Activated CD8-positive, alpha-beta T cell treated with anti-CD3 and anti-CD28 coated beads for 36 hours (primary cell): Measurements from ENCODE around the gene CDC42EP1. TPM values are rescaled to one million over a fixed set of nuclear protein-coding genes. Genes with fewer than 3 reads are reported as not detected.
"Not testable (repeated sequence)": the region's sequence is repeated elsewhere in the genome, so short reads cannot be mapped to it uniquely, and the experiment has no call there.

Source experiments
- ATAC-seq: fragments of 200-7000 bp; cut with Tn5 transposase; one replicate; pipeline ENCODE4 v1.10.0; 2021; ENCODE audit warnings: mild to moderate bottlenecking, moderate library complexity
- CTCF ChIA-PET: fragments of 350-600 bp; sonication (Branson Sonifier 250); formaldehyde crosslinking; loops from one replicate; lab custom pipeline; 2021; ENCODE audit warnings: antibody characterized with exemption; lab: Charles Lee
- POLR2A ChIA-PET: fragments of 350-600 bp; sonication (Branson Sonifier 250); formaldehyde crosslinking; loops from one replicate; lab custom pipeline; 2021; ENCODE audit warnings: antibody characterized with exemption; lab: Charles Lee
- DNase-seq: peaks from one replicate; pipeline ENCODE4 v3.0.0-alpha.2; 2020
- H3K27ac Mint-ChIP-seq: one replicate; pipeline ENCODE4 v1.8.0; 2021; ENCODE audit warnings: mild to moderate bottlenecking, mixed read lengths
- H3K27me3 Mint-ChIP-seq: one replicate; pipeline ENCODE4 v1.8.0; 2021; ENCODE audit warnings: mixed read lengths
- H3K36me3 Mint-ChIP-seq: one replicate; pipeline ENCODE4 v1.8.0; 2021; ENCODE audit warnings: low read depth, mixed read lengths
- H3K4me1 Mint-ChIP-seq: one replicate; pipeline ENCODE4 v1.8.0; 2021; ENCODE audit warnings: low read depth, mixed read lengths
- H3K4me3 Mint-ChIP-seq: one replicate; pipeline ENCODE4 v1.8.0; 2021; ENCODE audit warnings: mild to moderate bottlenecking, moderate library complexity, mixed read lengths
- H3K9me3 Mint-ChIP-seq: one replicate; pipeline ENCODE4 v1.8.0; 2021; ENCODE audit warnings: mixed read lengths
- intact Hi-C: fragments of 100-400 bp; cut with micrococcal nuclease; formaldehyde crosslinking; loops from one replicate; pipeline ENCODE4 v1.10.0; 2022
- total RNA-seq, 2 experiments: library from RNA; stranded (reverse); gene quantifications; one replicate each; pipeline ENCODE4 v1.2.3, GENCODE V29; 2021
- TF ChIP-seq, protein P1 (sequence below): fragments of 200-600 bp; IDR thresholded peaks from one replicate; pipeline ENCODE4 v1.8.0; 2022; ENCODE audit warnings: antibody characterized with exemption, mild to moderate bottlenecking

Gene CDC42EP1
- total RNA-seq, 2 experiments from 2014 or later: 0.59 to 0.72 TPM

DNA sequence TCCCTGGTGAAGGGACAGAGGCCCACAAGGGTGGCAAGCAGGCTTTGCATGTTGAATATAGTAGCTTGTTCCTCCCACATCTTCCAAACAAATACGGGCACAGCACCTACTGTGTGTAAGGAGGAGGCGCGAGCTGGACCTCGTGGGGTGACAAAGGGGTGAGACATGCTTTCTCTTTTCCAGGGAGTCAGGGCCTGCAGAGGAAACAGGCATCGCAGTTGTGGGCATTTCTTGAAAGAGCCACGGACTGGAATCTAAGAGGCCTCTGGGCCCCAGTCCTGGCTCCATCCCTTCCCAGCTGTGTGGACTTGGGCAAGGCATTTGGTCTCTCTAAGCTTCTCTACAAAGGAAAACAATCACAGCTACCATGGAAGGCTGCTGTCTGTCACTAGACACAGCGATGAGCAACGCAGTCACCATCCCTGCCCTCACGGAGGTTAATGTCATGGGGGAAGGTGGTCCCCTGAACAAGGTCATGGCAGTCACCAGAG lies 13.0 kb upstream of the CDC42EP1 start:
- intact Hi-C loops: no loop called here
- ChIA-PET POLR2A (interaction anchor here (0.7 kb wide), 1 partner anchor 30 kb away, joined by 3 read pairs; no protein-coding TSS in a partner anchor), CTCF (interaction anchor here (1.9 to 15.0 kb wide), 3 partner anchors 17 to 60 kb away, joined by 5 to 501 read pairs (median 126); partner anchors contain the start of gene CDC42EP1)
- Mint-ChIP-seq H3K4me3 (no peak overlapping the region), H3K4me1 (peaks cover 7% of the 10 kb centered on the region), H3K9me3 (no peaks in the 10 kb centered on the region), H3K27ac (no peak overlapping the region), H3K27me3 (peaks cover 9% of the 10 kb centered on the region), H3K36me3 (no peaks in the 10 kb centered on the region)
- ATAC-seq: no peak
- DNase-seq: no peak
- TF ChIP-seq, protein P1, sequence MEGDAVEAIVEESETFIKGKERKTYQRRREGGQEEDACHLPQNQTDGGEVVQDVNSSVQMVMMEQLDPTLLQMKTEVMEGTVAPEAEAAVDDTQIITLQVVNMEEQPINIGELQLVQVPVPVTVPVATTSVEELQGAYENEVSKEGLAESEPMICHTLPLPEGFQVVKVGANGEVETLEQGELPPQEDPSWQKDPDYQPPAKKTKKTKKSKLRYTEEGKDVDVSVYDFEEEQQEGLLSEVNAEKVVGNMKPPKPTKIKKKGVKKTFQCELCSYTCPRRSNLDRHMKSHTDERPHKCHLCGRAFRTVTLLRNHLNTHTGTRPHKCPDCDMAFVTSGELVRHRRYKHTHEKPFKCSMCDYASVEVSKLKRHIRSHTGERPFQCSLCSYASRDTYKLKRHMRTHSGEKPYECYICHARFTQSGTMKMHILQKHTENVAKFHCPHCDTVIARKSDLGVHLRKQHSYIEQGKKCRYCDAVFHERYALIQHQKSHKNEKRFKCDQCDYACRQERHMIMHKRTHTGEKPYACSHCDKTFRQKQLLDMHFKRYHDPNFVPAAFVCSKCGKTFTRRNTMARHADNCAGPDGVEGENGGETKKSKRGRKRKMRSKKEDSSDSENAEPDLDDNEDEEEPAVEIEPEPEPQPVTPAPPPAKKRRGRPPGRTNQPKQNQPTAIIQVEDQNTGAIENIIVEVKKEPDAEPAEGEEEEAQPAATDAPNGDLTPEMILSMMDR: no peak

DNA sequence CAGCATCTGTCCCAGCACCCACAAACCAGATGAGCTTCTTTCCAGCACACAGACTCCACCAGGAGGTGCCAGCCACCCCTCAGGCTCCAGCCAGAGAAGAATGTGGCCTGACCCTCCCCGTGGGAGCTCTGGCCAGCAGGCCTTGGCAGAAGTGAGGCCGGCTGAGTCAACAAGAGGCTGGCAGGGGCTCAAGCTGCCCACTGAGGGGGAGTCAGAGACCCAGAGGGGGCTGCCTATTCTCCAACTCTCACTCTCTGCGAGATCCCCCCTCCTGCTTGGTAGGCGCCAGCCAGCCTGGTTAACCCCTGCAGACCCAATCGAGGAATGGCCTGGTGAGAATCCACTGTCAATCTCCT lies 10.6 kb upstream of the CDC42EP1 start:
- TF ChIP-seq, protein P1: no peak
- no peak for DNase-seq
- Mint-ChIP-seq H3K36me3 (no peaks in the 10 kb centered on the region), H3K4me1 (peaks cover 7% of the 10 kb centered on the region), H3K9me3 (no peaks in the 10 kb centered on the region), H3K27ac (no peak overlapping the region), H3K4me3 (no peak overlapping the region), H3K27me3 (peaks cover 4% of the 10 kb centered on the region)
- intact Hi-C loops: no loop called here
- ATAC-seq: no peak
- ChIA-PET POLR2A (interaction anchor here (0.8 to 0.9 kb wide), 2 partner anchors 12 to 19 kb away, joined by 3 to 5 read pairs; no protein-coding TSS in a partner anchor), CTCF (interaction anchor here (1.0 to 15.0 kb wide), 3 partner anchors 10 to 43 kb away, joined by 3 to 501 read pairs (median 4); partner anchors contain the start of gene CDC42EP1)

DNA sequence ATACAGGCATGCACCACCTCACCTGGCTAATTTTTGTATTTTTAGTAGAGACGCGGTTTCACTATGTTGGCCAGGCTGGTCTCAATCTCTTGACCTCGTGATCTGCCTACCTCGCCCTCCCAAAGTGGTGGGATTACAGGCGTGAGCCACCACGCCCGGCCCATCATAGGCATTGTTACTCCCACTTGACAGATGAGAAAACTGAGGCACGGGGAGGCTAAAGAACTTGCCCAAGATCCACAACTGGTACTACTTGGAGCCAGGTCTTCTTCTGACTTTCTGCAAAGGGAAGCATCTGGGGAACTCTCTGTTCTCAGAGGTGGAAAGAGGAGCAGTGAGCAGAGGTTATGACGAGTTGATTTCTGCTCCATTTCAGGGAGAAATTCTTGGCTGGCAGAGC lies 9.4 kb upstream of the CDC42EP1 start:
- H3K27ac Mint-ChIP-seq, DNase-seq, H3K4me3 Mint-ChIP-seq, intact Hi-C loops, H3K36me3 Mint-ChIP-seq, H3K27me3 Mint-ChIP-seq, H3K4me1 Mint-ChIP-seq, H3K9me3 Mint-ChIP-seq, ATAC-seq: not testable (repeated sequence)
- ChIA-PET CTCF (interaction anchor here (15.0 kb wide), 1 partner anchor 13 kb away, joined by 501 read pairs; the partner anchor contains the start of gene CDC42EP1), POLR2A (interaction anchor here (1.0 kb wide), 1 partner anchor 9 kb away, joined by 3 read pairs; no protein-coding TSS in a partner anchor)

DNA sequence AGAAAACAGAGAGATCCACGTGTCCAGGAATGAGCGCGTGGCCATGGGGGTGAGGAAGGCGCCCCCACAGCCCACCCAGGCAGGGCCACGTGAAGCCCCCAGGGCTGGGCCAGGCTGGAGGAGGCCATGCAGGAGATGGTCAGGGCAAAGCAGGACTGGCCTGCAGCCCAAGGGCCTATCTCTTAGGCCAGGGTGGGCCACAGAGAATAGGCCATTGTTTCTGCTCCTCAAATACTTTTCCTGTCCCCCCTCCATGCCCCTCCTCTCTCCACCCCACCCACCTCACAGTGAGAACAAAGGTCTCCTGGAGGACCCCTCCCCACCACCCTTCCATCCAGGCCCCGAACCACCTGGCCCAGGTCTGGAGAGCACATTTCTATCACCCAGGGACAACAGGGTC lies 8.3 kb upstream of the CDC42EP1 start:
- DNase-seq (no peak), ATAC-seq (no peak)
- H3K4me3 Mint-ChIP-seq: no peak overlapping the region
- H3K27ac Mint-ChIP-seq: no peak overlapping the region
- H3K9me3 Mint-ChIP-seq: no peaks in the 10 kb centered on the region
- TF ChIP-seq, protein P1: no peak
- H3K4me1 Mint-ChIP-seq: no peaks in the 10 kb centered on the region
- intact Hi-C loops: no loop called here
- H3K27me3 Mint-ChIP-seq: peaks cover 12% of the 10 kb centered on the region
- H3K36me3 Mint-ChIP-seq: no peaks in the 10 kb centered on the region
- CTCF ChIA-PET: interaction anchor here (15.0 kb wide), 1 partner anchor 12 kb away, joined by 501 read pairs; the partner anchor contains the start of gene CDC42EP1
- POLR2A ChIA-PET: interaction anchor here (1.0 kb wide), 2 partner anchors 10 to 15 kb away, joined by 3 to 4 read pairs; no protein-coding TSS in a partner anchor

DNA sequence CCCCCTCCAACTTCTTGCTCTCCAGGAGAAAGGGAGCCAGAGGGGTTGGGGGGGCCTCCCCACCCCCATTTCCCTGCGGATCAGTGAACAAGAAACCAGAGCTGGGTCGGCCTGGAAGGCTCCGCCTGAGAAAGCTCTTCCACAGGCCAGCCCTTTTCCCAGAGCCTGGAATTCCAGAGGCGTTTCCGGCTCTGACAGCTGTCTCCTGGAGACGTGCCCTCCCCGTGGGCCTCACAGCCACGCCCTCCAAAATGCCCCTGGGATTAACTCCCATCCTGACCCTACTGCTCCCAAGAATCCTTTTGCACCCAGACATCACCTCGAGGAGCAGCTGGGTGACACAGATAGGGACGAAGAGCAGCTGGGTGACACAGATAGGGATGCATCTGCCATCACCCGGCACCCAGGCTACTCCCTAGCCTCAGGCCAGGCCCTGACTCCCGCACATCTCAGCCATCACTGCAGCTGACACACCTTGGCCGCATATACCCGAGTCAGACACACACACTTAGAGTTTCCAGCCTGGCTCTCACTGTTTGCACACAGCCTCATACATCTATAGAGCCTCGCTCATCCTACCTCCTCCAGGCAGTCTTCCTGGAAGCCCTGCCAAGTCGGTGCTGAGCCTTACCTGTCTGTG lies 7.6 kb upstream of the CDC42EP1 start:
- Mint-ChIP-seq H3K4me3 (no peak overlapping the region), H3K9me3 (no peaks in the 10 kb centered on the region), H3K36me3 (no peaks in the 10 kb centered on the region), H3K27ac (no peak overlapping the region), H3K27me3 (peaks cover 18% of the 10 kb centered on the region), H3K4me1 (no peaks in the 10 kb centered on the region)
- CTCF ChIA-PET: interaction anchor here (1.6 kb wide), 2 partner anchors 14 to 80 kb away, joined by 3 to 7 read pairs; no protein-coding TSS in a partner anchor
- DNase-seq: no peak
- POLR2A ChIA-PET: no interaction called here
- intact Hi-C loops: no loop called here
- TF ChIP-seq, protein P1: no peak
- no peak for ATAC-seq
